Hippocampal formation (tissue), 2 donors: ENCODE results near the gene SHANK3.
"Not testable (repeated sequence)": the region's sequence is repeated elsewhere in the genome, so short reads cannot be mapped to it uniquely, and the experiment has no call there.

Experiments
- DNase-seq, 2 donors: peaks; one replicate each; lab custom pipeline; 2025; lab: John Stamatoyannopoulos, UW

SHANK3 gene

GRCh38 chr22:50672471-50673230 is at the start of gene SHANK3:
Gene SHANK3 (plus strand): TSS chr22:50672823.
- no peak for DNase-seq

GRCh38 chr22:50624347-50625130 is 48.1 kb upstream of the SHANK3 start:
- no peak for DNase-seq

DNA sequence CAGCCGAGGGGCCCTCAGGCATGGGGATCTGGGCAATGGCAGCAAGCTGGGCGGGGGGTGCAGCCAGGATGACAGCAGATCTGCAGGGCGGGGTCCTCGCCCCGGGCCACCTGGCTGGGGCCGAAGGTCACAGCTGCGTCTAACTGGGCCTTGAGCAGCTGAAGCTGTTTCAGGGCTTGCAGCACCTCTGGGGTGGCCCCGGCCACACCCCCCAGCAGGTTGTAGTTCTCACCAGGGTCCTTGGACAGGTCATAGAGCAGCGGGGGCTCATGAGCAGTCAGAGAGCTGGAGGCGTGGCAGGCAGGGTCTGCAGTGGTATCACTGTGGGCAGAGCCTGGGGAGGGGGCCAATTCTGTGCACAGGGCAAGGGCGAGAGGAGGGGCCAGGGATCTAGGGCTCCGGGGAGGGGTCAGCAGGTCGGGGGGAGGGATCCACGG is 47.5 kb upstream of the SHANK3 start:
- no peak for DNase-seq

GRCh38 chr22:50625568-50626313 is 46.9 kb upstream of the SHANK3 start:
- no peak for DNase-seq

DNA sequence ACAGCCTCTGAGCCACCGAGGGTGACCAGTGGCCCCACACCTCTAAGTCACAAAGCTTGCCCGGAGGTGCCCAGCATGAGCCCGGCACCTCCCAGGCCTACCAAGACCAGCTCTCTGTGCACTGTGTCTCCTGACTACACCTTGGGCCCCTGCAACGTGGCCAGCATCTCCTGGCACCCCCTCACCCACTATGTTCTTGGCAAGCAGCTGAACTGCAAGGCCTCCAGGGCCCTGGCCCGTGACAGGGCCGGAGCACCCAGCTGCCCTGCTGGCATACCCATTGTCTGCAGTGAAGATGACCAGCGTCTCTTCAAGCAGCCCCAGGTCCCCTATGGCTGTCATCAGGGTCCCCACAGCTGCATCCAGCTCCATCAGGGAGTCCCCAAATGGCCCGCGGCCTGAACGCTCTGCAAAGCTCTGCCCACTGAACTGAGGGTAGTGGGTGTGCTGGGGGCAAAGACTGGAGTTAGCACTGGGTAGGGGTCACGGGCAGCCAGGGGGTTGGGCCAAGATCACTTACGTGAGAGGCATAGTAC is 46.2 kb upstream of the SHANK3 start:
- no peak for DNase-seq

DNA sequence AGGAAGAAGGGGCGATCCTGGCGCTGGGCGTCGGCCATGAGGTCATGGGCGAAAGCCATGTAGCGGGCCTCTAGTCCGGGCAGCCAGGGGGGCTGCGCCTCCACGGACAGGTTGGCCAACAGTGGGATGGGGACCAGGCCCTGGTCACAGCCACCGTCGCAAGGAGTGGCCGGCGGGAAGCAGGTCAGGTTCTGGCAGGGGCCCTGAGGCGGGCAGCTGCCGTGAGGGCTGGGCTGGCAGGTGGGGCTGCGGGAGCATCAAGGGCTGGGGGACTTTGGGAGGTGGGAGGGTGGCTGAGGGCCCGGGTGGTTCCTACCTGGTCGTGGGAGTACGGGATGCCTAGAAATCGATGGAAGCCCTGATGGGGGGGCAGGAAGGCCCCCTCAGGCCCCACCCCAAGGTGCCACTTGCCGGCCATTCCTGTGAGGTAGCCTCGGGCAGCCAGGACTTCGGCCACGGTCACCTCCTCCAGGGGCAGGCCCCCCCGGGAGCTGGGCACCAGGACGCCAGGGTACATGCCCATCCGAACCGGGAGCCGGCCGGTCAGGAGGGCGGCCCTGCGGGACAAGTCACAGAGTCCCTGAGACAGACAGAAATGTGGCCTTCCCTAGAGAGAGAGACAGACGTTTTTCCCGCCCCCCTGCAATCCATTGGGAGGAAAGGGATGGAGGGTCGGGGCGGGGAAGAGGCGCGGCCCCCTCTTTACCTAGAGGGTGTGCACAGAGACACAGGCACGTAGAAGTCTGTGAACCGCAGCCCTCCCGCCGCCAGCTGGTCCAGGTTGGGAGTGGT is 45.6 kb upstream of the SHANK3 start:
- no peak for DNase-seq

- peak; percentile 78 to 82 for DNase-seq
Observed at GRCh38 chr22:50627642-50628542, 44.7 kb upstream of the SHANK3 start, which contains the start of gene ARSA. Gene ARSA (minus strand): TSS chr22:50628152. CDS start chr22:50627779, 373 bp downstream.

DNA sequence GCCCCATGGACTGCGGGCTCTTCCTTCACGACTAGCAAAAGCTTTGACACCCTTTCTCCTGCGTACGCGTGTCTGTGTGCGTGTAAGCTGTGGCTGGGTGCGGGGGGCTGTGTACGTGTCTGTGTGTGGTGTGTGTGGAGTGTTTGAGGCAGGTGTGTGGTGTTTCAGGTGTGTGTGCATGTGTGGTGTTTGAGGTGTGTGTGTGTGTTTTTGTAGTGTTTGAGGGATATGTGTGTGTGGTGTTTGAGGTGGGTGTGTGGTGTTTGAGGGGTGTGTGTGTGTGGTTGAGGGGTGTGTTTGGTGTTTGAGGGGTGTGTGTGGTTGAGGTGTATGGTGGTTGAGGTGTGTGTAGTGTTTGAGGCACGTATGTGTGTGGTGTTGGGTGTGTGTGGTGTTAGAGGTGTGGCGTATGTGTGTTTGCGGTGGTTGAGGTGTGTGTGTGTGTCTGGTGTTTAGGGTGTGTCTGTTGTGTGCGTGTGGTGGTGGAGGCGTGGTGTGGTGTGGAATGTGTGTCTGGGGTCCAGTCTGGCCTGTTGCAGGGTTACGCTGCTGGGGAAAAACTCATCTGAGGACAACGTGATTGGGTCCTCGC is 44.0 kb upstream of the SHANK3 start:
- no peak for DNase-seq

GRCh38 chr22:50630376-50630775 is 42.2 kb upstream of the SHANK3 start:
- DNase-seq: no peak

GRCh38 chr22:50633086-50633485 is 39.5 kb upstream of the SHANK3 start:
- DNase-seq: no peak

- no peak for DNase-seq
Observed at GRCh38 chr22:50633771-50634170, 38.9 kb upstream of the SHANK3 start.

GRCh38 chr22:50635591-50635990 is 37.0 kb upstream of the SHANK3 start:
- DNase-seq: no peak

- not testable (repeated sequence) for DNase-seq
Observed at GRCh38 chr22:50640296-50640695, 32.3 kb upstream of the SHANK3 start.

DNA sequence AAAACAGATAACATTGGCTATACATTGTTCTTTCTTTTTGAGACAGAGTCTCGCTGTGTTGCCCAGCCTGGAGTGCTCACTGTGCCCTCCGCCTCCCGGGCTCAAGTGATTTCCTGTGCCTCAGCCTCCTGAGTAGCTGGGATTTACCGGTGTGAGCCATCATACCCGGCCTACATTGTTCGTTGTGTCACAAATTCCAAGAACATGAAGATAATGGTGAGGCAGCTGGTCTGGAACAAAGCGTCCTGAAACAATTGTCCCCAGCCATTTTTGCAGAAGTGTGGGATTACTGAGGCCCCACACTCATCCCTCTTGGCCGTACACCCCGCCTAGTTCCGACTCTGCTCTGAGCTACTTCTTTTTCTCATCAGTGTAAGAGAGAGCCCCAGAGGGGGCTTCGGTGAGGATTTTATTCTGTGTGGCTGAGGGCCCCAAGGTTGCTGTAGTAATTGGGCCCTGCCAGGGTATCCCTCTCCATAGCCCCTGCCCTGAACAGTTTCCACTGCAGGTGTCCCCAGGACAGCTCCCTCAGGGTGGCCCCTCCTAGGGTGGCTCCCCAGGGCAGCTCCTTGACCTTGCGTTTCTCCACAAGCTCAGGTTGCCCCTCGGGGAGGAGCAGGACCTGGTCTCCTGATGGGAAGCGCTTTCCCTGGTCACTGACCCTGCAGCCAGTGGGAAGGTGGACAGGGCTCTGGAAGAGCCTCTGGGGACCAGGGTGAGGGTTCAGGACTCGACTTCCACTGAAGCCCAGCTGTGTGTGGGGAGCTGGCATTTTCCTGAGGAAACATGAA is 31.6 kb upstream of the SHANK3 start:
- no peak for DNase-seq

DNA sequence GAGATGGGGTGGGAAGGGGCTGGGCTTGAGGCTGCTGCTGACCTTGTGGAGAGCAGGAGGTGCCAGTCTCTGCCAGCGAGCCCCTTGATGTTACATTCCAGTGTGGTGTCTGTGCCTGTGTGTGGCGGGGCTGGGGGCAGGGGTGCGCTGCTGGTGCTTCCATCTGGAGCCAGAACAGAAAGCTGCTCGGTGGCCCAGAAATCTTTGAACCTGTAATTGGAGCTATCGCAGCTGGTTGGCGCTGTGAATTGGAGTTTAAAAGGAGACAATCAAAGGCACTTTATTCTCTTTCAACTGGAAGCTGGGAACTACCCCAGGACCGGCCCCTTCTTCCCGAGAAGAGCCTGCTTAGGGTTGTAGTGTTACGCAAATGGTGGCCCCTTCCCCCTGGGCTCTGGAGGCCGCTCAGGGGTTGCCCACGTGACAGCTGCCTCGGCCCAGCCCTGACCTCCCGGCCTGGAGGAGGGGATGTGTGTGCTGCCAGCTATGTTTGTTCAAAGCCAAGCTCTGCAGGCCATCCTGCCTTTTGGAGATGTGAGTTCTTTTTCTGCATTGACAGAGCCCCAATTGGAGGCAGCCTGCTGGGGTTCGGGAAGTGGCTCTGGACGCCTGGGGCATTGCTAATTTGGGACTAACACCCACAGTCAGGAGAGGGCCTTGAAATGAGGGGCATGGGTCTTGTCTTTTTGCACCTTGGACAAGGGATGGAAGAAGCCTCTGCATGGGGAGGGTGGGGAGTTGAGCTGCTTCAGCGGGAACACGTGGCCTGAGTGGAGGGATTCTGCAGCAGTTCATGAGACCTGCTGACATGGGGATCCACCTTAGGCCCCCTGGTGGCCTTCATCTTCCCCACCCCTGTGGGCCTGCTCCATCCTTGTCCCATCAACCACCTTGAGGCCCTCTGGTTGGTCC is 30.7 kb upstream of the SHANK3 start:
- DNase-seq: peak; percentile 29 to 52

- not testable (repeated sequence) for DNase-seq
Observed at GRCh38 chr22:50643021-50643820, 29.4 kb upstream of the SHANK3 start.

GRCh38 chr22:50643821-50644101 is 28.9 kb upstream of the SHANK3 start:
- not testable (repeated sequence) for DNase-seq
